Activated CD8-positive, alpha-beta T cell treated with anti-CD3 and anti-CD28 coated beads for 36 hours (primary cell): ENCODE measurements around the gene STAC2. TPM values are rescaled to one million over a fixed set of nuclear protein-coding genes. Genes with fewer than 3 reads are reported as not detected.

Source experiments
- ATAC-seq: fragments of 200-7000 bp; cut with Tn5 transposase; one replicate; pipeline ENCODE4 v1.10.0; 2021; ENCODE audit warnings: mild to moderate bottlenecking, moderate library complexity
- CTCF ChIA-PET: fragments of 350-600 bp; sonication (Branson Sonifier 250); formaldehyde crosslinking; loops from one replicate; lab custom pipeline; 2021; ENCODE audit warnings: antibody characterized with exemption; lab: Charles Lee
- POLR2A ChIA-PET: fragments of 350-600 bp; sonication (Branson Sonifier 250); formaldehyde crosslinking; loops from one replicate; lab custom pipeline; 2021; ENCODE audit warnings: antibody characterized with exemption; lab: Charles Lee
- DNase-seq: peaks from one replicate; pipeline ENCODE4 v3.0.0-alpha.2; 2020
- H3K27ac Mint-ChIP-seq: one replicate; pipeline ENCODE4 v1.8.0; 2021; ENCODE audit warnings: mild to moderate bottlenecking, mixed read lengths
- H3K27me3 Mint-ChIP-seq: one replicate; pipeline ENCODE4 v1.8.0; 2021; ENCODE audit warnings: mixed read lengths
- H3K36me3 Mint-ChIP-seq: one replicate; pipeline ENCODE4 v1.8.0; 2021; ENCODE audit warnings: low read depth, mixed read lengths
- H3K4me1 Mint-ChIP-seq: one replicate; pipeline ENCODE4 v1.8.0; 2021; ENCODE audit warnings: low read depth, mixed read lengths
- H3K4me3 Mint-ChIP-seq: one replicate; pipeline ENCODE4 v1.8.0; 2021; ENCODE audit warnings: mild to moderate bottlenecking, moderate library complexity, mixed read lengths
- H3K9me3 Mint-ChIP-seq: one replicate; pipeline ENCODE4 v1.8.0; 2021; ENCODE audit warnings: mixed read lengths
- intact Hi-C: fragments of 100-400 bp; cut with micrococcal nuclease; formaldehyde crosslinking; loops from one replicate; pipeline ENCODE4 v1.10.0; 2022
- total RNA-seq, 2 experiments: library from RNA; stranded (reverse); gene quantifications; one replicate each; pipeline ENCODE4 v1.2.3, GENCODE V29; 2021
- TF ChIP-seq, protein P1 (sequence below): fragments of 200-600 bp; IDR thresholded peaks from one replicate; pipeline ENCODE4 v1.8.0; 2022; ENCODE audit warnings: antibody characterized with exemption, mild to moderate bottlenecking

The STAC2 gene
- total RNA-seq, 2 experiments from 2014 or later = 0.47 to 0.56 TPM

GRCh38 chr17:39174920-39175694 lies 50.6 kb downstream of the STAC2 start:
- H3K4me3 Mint-ChIP-seq = no peak overlapping the region
- DNase-seq (peak; percentile 92), ATAC-seq (peak; percentile 84)
- TF ChIP-seq, protein P1, sequence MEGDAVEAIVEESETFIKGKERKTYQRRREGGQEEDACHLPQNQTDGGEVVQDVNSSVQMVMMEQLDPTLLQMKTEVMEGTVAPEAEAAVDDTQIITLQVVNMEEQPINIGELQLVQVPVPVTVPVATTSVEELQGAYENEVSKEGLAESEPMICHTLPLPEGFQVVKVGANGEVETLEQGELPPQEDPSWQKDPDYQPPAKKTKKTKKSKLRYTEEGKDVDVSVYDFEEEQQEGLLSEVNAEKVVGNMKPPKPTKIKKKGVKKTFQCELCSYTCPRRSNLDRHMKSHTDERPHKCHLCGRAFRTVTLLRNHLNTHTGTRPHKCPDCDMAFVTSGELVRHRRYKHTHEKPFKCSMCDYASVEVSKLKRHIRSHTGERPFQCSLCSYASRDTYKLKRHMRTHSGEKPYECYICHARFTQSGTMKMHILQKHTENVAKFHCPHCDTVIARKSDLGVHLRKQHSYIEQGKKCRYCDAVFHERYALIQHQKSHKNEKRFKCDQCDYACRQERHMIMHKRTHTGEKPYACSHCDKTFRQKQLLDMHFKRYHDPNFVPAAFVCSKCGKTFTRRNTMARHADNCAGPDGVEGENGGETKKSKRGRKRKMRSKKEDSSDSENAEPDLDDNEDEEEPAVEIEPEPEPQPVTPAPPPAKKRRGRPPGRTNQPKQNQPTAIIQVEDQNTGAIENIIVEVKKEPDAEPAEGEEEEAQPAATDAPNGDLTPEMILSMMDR = peak; percentile 91
- no peak overlapping the region for H3K27ac Mint-ChIP-seq
- H3K9me3 Mint-ChIP-seq = no peaks in the 10 kb centered on the region
- CTCF ChIA-PET = interaction anchor here (0.5 to 5.4 kb wide), 66 partner anchors 8 to 507 kb away, joined by 3 to 151 read pairs (median 4); partner anchors contain the start of genes ARL5C, CACNB1, LASP1NB and PLXDC1
- peaks cover 10% of the 10 kb centered on the region for H3K4me1 Mint-ChIP-seq
- POLR2A ChIA-PET = interaction anchor here (0.8 to 2.5 kb wide), 10 partner anchors 9 to 190 kb away, joined by 3 to 11 read pairs (median 4); partner anchors contain the start of gene ARL5C
- H3K27me3 Mint-ChIP-seq = no peaks in the 10 kb centered on the region
- peaks cover 12% of the 10 kb centered on the region for H3K36me3 Mint-ChIP-seq
- intact Hi-C loops = no loop called here

DNA sequence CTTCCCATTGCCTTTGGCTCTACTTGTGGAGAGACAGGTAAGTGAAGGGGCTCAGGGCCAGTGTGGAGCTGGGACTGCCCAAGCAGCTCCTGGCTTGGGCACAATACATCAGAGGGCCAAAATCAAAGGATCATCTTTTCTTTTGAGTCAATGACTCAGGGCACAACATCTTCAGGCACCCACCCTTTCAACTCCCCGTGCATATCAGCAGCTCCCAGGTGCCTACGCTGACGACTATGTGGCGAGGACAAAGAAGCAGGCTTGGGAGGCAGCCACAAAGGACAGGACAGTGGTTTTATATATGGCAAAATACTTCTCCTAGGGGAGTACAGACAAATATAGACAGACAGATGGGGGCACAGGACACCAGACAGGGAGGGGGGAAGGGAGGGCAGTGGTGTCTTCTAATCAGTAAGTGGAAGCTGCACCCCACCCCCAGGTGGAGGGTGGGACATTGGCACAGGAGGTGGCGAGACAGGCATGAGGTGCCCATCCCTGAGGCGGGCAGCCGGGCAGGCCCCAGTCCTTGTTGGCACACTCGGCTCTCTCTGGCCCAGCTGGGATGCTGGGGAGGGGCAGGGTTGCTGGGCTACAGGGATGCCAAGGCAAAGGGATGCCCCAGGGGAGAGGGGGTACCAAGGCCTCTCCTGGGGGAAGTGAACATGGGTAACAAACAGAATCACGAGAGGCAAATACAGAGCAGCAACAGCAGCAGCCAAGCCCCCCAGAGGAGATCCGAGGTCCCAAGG lies 52.0 kb downstream of the STAC2 start:
- Mint-ChIP-seq H3K27ac (no peak overlapping the region), H3K4me3 (no peak overlapping the region), H3K27me3 (peaks cover 3% of the 10 kb centered on the region), H3K4me1 (peaks cover 12% of the 10 kb centered on the region), H3K9me3 (peaks cover 3% of the 10 kb centered on the region), H3K36me3 (peaks cover 12% of the 10 kb centered on the region)
- no peak for ATAC-seq
- no peak for DNase-seq
- TF ChIP-seq, protein P1 = no peak
- POLR2A ChIA-PET = interaction anchor here (0.8 to 2.5 kb wide), 8 partner anchors 8 to 71 kb away, joined by 3 to 11 read pairs (median 4); partner anchors contain the start of genes ARL5C and RPL19
- CTCF ChIA-PET = interaction anchor here (1.0 to 5.4 kb wide), 21 partner anchors 9 to 249 kb away, joined by 3 to 151 read pairs (median 10); partner anchors contain the start of genes ARL5C, CACNB1, LASP1NB and PLXDC1
- intact Hi-C loops = no loop called here

DNA sequence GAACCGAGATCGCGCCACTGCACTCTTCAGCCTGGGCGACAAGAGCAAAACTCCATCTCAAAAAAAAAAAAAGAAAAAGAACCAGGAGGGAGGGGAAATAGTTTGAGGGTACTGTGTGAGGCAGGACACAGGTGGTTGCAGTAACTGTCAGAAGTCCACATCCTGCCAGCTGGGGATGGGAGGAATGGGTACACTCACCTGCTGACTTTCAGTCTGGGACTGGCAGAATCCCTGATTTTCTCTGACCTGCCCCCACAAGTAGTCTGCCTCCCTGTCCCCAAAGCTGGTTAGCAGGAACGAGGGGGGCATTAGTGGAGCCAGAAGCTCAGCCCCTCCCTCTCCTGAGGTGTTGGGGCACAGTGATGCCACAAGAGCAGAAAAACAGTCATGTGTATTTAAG lies 52.7 kb downstream of the STAC2 start:
- no peak overlapping the region for H3K27ac Mint-ChIP-seq
- intact Hi-C loops = no loop called here
- H3K36me3 Mint-ChIP-seq = peaks cover 10% of the 10 kb centered on the region
- H3K27me3 Mint-ChIP-seq = peaks cover 6% of the 10 kb centered on the region
- ChIA-PET CTCF (interaction anchor here (1.2 to 5.4 kb wide), 10 partner anchors 9 to 189 kb away, joined by 3 to 151 read pairs (median 19); partner anchors contain the start of genes ARL5C, CACNB1, PLXDC1 and RPL19), POLR2A (interaction anchor here (0.8 to 2.5 kb wide), 5 partner anchors 7 to 72 kb away, joined by 3 to 11 read pairs (median 3); partner anchors contain the start of genes ARL5C and RPL19)
- TF ChIP-seq, protein P1 = no peak
- H3K9me3 Mint-ChIP-seq = peaks cover 3% of the 10 kb centered on the region
- H3K4me1 Mint-ChIP-seq = peaks cover 12% of the 10 kb centered on the region
- no peak overlapping the region for H3K4me3 Mint-ChIP-seq
- ATAC-seq = no peak
- DNase-seq = no peak

- CTCF ChIA-PET = interaction anchor here (0.8 to 5.4 kb wide), 7 partner anchors 7 to 190 kb away, joined by 3 to 151 read pairs (median 6); partner anchors contain the start of gene ARL5C
- H3K27me3 Mint-ChIP-seq = peaks cover 6% of the 10 kb centered on the region
- POLR2A ChIA-PET = interaction anchor here (2.3 kb wide), 1 partner anchor 28 kb away, joined by 10 read pairs; the partner anchor contains the start of gene RPL19
- H3K36me3 Mint-ChIP-seq = peaks cover 8% of the 10 kb centered on the region
- H3K4me3 Mint-ChIP-seq = no peak overlapping the region
- no peak overlapping the region for H3K27ac Mint-ChIP-seq
- ATAC-seq (no peak), DNase-seq (no peak)
- intact Hi-C loops = no loop called here
- H3K4me1 Mint-ChIP-seq = peaks cover 22% of the 10 kb centered on the region
- TF ChIP-seq, protein P1 = no peak
- H3K9me3 Mint-ChIP-seq = peaks cover 3% of the 10 kb centered on the region
These were observed 53.8 kb downstream of the STAC2 start for GRCh38 chr17:39171933-39172332.
